ENCODE data around the gene TIMM17A. TPM values are rescaled to one million over a fixed set of nuclear protein-coding genes. Genes with fewer than 3 reads are reported as not detected.
"Not testable (repeated sequence)": the region's sequence is repeated elsewhere in the genome, so short reads cannot be mapped to it uniquely, and the experiment has no call there.

TIMM17A gene
- total RNA-seq, 1 donor from 2014 or later, result 25.1 TPM

DNA sequence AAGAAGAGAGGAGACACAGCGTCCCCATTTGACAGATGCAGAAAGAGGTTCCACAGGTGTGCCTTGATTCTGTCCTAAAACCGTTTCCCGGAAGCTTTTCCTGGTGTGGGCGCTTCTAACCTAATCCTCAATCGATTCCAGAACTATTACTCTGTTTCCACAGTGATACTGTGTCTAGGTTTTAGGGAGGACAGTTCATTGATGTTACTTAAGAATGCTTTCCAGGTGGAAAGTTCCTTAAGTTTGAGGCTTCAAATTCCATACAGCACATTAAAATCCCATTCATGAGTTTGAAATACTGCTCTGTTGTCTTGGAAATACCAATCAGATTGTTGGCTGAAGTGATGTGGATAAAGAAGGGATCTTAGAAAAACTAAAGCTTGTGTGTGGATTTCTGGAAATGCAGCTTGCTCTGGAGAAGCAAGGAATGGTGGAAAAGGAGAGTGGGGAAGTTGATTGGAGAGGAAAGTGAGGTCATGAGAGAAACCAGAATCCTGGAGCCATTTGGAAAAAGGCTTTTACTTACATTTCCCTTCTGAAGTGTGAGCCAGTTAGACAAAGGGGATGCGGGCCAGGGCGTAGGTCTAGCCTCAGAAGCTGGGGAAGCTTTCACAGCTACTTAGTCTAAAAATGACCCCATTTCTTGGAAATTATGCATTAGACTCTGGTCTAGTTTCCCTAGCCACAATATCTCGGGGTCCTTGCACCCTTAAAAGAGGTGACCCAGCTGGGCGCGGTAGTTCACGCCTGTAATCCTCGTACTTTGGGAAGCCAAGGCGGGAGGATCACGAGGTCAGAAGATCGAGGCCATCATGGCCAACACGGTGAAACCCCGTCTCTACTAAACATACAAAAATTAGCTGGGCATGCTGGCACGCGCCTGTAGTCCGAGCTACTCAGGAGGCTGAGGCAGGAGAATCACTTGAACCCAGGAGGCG, 61.8 kb downstream of the TIMM17A start:
- Histone ChIP-seq H3K4me3 (ENCODE audit: low read length in 3 of 3) (no peak overlapping the region), H3K36me3 (ENCODE audit: control insufficient read depth in 3 of 3, insufficient read depth in 3 of 3, low read length in 3 of 3) (peaks cover 0 to 7% (median 0%) of the 10 kb centered on the region in 3 donors), H3K27ac (ENCODE audit: low read depth, low read length) (no peak overlapping the region), H3K27me3 (ENCODE audit: control insufficient read depth in 3 of 3, insufficient read depth in 3 of 3, low read length in 3 of 3) (peaks cover 0 to 8% (median 2%) of the 10 kb centered on the region in 3 donors), H3K9ac (ENCODE audit: low read depth in 1 of 3, low read length in 3 of 3) (no peak overlapping the region), H3K4me1 (ENCODE audit: control insufficient read depth in 3 of 3, insufficient read depth in 3 of 3, low read length in 3 of 3) (no peaks in the 10 kb centered on the region), H3K9me3 (ENCODE audit: control insufficient read depth in 3 of 3, low read length in 3 of 3) (no peaks in the 10 kb centered on the region)

- Histone ChIP-seq H3K9ac (ENCODE audit: low read depth in 1 of 3, low read length in 3 of 3) (no peak overlapping the region), H3K27me3 (ENCODE audit: control insufficient read depth in 3 of 3, insufficient read depth in 3 of 3, low read length in 3 of 3) (peaks cover 2 to 8% (median 3%) of the 10 kb centered on the region in 3 donors), H3K4me1 (ENCODE audit: control insufficient read depth in 3 of 3, insufficient read depth in 3 of 3, low read length in 3 of 3) (no peaks in the 10 kb centered on the region), H3K9me3 (ENCODE audit: control insufficient read depth in 3 of 3, low read length in 3 of 3) (no peaks in the 10 kb centered on the region), H3K4me3 (ENCODE audit: low read length in 3 of 3) (no peak overlapping the region), H3K36me3 (ENCODE audit: control insufficient read depth in 3 of 3, insufficient read depth in 3 of 3, low read length in 3 of 3) (peaks cover 0 to 5% (median 0%) of the 10 kb centered on the region in 3 donors), H3K27ac (ENCODE audit: low read depth, low read length) (no peak overlapping the region)
These were observed 62.6 kb downstream of the TIMM17A start for GRCh38 chr1:202017749-202018467.

DNA sequence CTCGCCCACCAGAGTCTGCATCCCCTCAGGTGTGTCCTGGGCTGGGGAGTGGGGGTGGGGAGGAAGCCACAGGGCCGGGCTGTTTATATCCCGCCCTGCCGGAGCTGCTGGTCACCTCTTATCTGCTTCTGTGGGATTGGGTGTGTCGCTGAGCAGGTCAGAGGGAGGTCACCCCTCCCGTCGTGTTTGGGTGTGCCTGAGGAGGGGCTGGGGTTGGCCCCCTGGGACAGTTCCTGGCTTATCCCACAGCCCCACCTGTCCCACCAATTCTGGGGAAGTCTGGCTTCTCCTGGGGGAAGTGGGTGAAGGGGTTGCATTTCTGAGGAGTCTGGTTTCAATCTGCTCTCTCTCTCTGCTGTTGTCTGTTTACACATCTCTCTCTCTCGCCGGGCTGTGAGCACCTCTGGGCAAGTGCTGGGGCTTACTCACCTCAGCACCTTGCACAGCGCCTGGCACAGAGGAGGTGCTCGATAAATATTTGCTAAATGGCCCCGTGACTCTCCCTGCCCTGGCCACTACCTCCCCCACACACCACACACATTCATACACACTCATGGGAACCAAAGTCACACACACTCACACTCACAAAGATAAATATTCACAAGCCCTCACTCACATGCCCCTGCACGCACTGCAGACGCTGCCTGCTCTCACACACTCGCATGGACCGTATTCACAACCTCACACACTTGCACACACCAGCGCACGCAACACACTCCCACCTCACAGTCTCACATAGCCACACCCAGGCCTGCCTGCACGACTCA, 63.3 kb downstream of the TIMM17A start:
- peaks cover 0 to 4% (median 0%) of the 10 kb centered on the region in 3 donors for H3K36me3 ChIP-seq (ENCODE audit: control insufficient read depth in 3 of 3, insufficient read depth in 3 of 3, low read length in 3 of 3)
- no peaks in the 10 kb centered on the region for H3K4me1 ChIP-seq (ENCODE audit: control insufficient read depth in 3 of 3, insufficient read depth in 3 of 3, low read length in 3 of 3)
- H3K9me3 ChIP-seq (ENCODE audit: control insufficient read depth in 3 of 3, low read length in 3 of 3), result no peaks in the 10 kb centered on the region
- H3K9ac ChIP-seq (ENCODE audit: low read depth in 1 of 3, low read length in 3 of 3), result no peak overlapping the region
- peaks cover 2 to 8% (median 5%) of the 10 kb centered on the region in 3 donors for H3K27me3 ChIP-seq (ENCODE audit: control insufficient read depth in 3 of 3, insufficient read depth in 3 of 3, low read length in 3 of 3)
- no peak overlapping the region for H3K4me3 ChIP-seq (ENCODE audit: low read length in 3 of 3)
- H3K27ac ChIP-seq (ENCODE audit: low read depth, low read length), result no peak overlapping the region

GRCh38 chr1:202019235-202019558, 63.9 kb downstream of the TIMM17A start:
- H3K27ac ChIP-seq (ENCODE audit: low read depth, low read length); H3K27me3 ChIP-seq (ENCODE audit: control insufficient read depth in 3 of 3, insufficient read depth in 3 of 3, low read length in 3 of 3); H3K4me1 ChIP-seq (ENCODE audit: control insufficient read depth in 3 of 3, insufficient read depth in 3 of 3, low read length in 3 of 3); H3K9ac ChIP-seq (ENCODE audit: low read depth in 1 of 3, low read length in 3 of 3); H3K9me3 ChIP-seq (ENCODE audit: control insufficient read depth in 3 of 3, low read length in 3 of 3); H3K36me3 ChIP-seq (ENCODE audit: control insufficient read depth in 3 of 3, insufficient read depth in 3 of 3, low read length in 3 of 3); H3K4me3 ChIP-seq (ENCODE audit: low read length in 3 of 3): not testable (repeated sequence)

Small RNAs within 50 kb of the gene (small RNA-seq; reads per million reads assigned to genes)
- not detected for gene MIR6740
- gene RF00156, result not detected

Other genes with a start within 250 kb of the TIMM17A start
- 19.3 TPM for gene IPO9, start 126.3 kb upstream of the TIMM17A start, total RNA-seq
- gene SHISA4, start 66.6 kb upstream of the TIMM17A start, total RNA-seq, result 50.1 TPM
- 15.1 TPM for gene LMOD1, start 9.0 kb upstream of the TIMM17A start, total RNA-seq
- gene RNPEP, start 27.1 kb downstream of the TIMM17A start, total RNA-seq, result 14.6 TPM
- gene ELF3, start 55.1 kb downstream of the TIMM17A start, total RNA-seq, result not detected
- gene GPR37L1, start 167.4 kb downstream of the TIMM17A start, total RNA-seq, result under 0.01 TPM
- 12.5 TPM for gene ARL8A, start 189.2 kb downstream of the TIMM17A start, total RNA-seq
- 0.52 TPM for gene PTPN7, start 205.1 kb downstream of the TIMM17A start, total RNA-seq
- 0.52 TPM for gene LGR6, start 238.3 kb downstream of the TIMM17A start, total RNA-seq

All from skeletal muscle tissue (tissue), 5 donors.